ENCODE data around the gene SDHC. TPM values are rescaled to one million over a fixed set of nuclear protein-coding genes. Genes with fewer than 3 reads are reported as not detected.

The SDHC gene
- total and polyA plus RNA-seq, 2 of the 13 experiments (the other 11 are each of a cell fraction or from before 2014, with no cell fraction given) = 27.1 to 229 TPM

DNA sequence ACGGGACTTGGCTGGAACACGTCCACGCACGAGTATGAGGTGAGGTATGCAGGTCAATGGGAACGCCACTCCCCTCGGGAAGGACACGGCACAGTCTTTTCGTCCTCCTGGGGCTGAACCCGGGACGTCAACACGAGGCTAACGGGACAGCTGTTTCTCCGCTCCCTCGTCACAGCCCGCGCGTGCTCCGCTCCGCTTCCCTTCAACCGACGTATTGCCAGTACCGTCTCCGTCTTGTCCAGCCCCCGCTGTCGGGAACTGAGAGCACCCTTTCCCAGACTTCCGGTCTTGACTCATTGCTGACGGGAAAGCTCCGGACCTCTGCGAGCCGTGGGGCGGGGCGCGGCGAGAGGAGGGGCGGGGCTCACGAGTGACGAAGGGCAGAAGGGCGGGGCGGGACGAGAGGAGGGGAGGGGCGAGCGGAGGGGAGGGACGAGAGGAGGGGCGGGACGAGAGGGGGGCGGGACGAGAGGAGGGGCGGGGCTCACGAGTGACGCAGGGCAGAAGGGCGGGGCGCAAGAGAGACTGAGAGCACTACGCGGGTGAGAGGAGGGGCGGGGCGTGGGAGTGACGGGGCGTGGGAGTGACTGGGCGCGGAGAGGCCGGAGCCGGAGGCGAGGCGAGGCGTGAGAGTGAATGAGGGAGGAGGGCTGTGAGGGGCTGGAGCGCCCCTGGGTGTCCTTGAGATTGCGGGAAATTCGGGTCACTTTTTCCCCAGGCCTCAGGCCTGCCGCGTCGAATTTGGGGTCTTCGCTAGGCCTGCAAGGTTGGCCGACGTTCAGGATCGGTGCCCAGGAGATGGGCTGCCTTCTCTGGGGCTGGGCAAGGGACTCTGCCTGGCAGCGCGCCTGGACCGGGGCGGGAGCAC lies 75.7 kb downstream of the SDHC start (continued):
- TF ChIP-seq RNF2 (conservative IDR thresholded peaks at IDR 0.05; ENCODE audit: low read depth) (peak; percentile 79), ZNF263 (CRISPR knock-in tag; IDR thresholded peaks at IDR 0.05) (peak; percentile 38), RBM39 (IDR thresholded peaks at IDR 0.05; ENCODE audit: low read depth, low read length, poor library complexity, severe bottlenecking) (peak; percentile 46), ZNF224 (CRISPR knock-in tag; IDR thresholded peaks at IDR 0.05) (no peak), ZNF552 (CRISPR knock-in tag; IDR thresholded peaks at IDR 0.05; ENCODE audit: borderline replicate concordance) (0 out of 2 replicates have a peak, but pooled peaks have one; percentile 20), NRL (CRISPR knock-in tag; IDR thresholded peaks at IDR 0.05; ENCODE audit: borderline replicate concordance) (no peak), GABPA (IDR thresholded peaks at IDR 0.05; ENCODE audit: low read depth, low read length) (peak; percentile 57), GABPA (CRISPR knock-in tag; IDR thresholded peaks at IDR 0.05; ENCODE audit: low read depth) (peak; percentile 91), SRSF9 (IDR thresholded peaks at IDR 0.05; ENCODE audit: borderline replicate concordance, insufficient read depth, low read depth, low read length, poor library complexity, severe bottlenecking) (no peak), THYN1 (CRISPR knock-in tag; IDR thresholded peaks at IDR 0.05; ENCODE audit: borderline replicate concordance, low read depth) (no peak), MXI1 (IDR thresholded peaks at IDR 0.05; ENCODE audit: borderline replicate concordance, low read depth, low read length) (peak; percentile 63; the same call in 1 of the 3 replicates), MYC (CRISPR knock-in tag; IDR thresholded peaks at IDR 0.05; ENCODE audit: borderline replicate concordance) (peak; percentile 65; the same call in 1 of the 2 replicates), ZSCAN9 (CRISPR knock-in tag; IDR thresholded peaks at IDR 0.05; ENCODE audit: borderline replicate concordance) (0 out of 2 replicates have a peak, but pooled peaks have one; percentile 0), MAZ (IDR thresholded peaks at IDR 0.05; ENCODE audit: borderline replicate concordance, low read depth, low read length) (peak; percentile 58; the same call in 1 of the 2 replicates), MAZ (CRISPR knock-in tag; IDR thresholded peaks at IDR 0.05; ENCODE audit: low read depth) (peak; percentile 76), THAP11 (CRISPR knock-in tag; IDR thresholded peaks at IDR 0.05) (peak; percentile 72), ZNF333 (CRISPR knock-in tag; IDR thresholded peaks at IDR 0.05; ENCODE audit: borderline replicate concordance) (no peak), TEAD2 (CRISPR knock-in tag; IDR thresholded peaks at IDR 0.05) (no peak), WIZ (CRISPR knock-in tag; IDR thresholded peaks at IDR 0.05) (0 out of 2 replicates have a peak, but pooled peaks have one; percentile 47), SAP130 (CRISPR knock-in tag; IDR thresholded peaks at IDR 0.05; ENCODE audit: low read depth) (peak; percentile 91), CREM (IDR thresholded peaks at IDR 0.05) (peak; percentile 43; the same call in 1 of the 2 replicates), CREM (CRISPR knock-in tag; IDR thresholded peaks at IDR 0.05) (no peak), PHF8 (CRISPR knock-in tag; IDR thresholded peaks at IDR 0.05) (peak; percentile 86)
- TF ChIP-seq, protein P1, sequence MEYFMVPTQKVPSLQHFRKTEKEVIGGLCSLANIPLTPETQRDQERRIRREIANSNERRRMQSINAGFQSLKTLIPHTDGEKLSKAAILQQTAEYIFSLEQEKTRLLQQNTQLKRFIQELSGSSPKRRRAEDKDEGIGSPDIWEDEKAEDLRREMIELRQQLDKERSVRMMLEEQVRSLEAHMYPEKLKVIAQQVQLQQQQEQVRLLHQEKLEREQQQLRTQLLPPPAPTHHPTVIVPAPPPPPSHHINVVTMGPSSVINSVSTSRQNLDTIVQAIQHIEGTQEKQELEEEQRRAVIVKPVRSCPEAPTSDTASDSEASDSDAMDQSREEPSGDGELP (IDR thresholded peaks at IDR 0.05; ENCODE audit: borderline replicate concordance, low read depth) = peak; percentile 76; the same call in 1 of the 2 replicates
- TF ChIP-seq, protein P2, sequence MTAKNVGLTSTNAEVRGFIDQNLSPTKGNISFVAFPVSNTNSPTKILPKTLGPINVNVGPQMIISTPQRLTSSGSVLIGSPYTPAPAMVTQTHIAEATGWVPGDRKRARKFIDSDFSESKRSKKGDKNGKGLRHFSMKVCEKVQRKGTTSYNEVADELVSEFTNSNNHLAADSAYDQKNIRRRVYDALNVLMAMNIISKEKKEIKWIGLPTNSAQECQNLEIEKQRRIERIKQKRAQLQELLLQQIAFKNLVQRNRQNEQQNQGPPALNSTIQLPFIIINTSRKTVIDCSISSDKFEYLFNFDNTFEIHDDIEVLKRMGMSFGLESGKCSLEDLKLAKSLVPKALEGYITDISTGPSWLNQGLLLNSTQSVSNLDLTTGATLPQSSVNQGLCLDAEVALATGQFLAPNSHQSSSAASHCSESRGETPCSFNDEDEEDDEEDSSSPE (CRISPR knock-in tag; IDR thresholded peaks at IDR 0.05) = peak; percentile 52
- TF ChIP-seq, protein P3, sequence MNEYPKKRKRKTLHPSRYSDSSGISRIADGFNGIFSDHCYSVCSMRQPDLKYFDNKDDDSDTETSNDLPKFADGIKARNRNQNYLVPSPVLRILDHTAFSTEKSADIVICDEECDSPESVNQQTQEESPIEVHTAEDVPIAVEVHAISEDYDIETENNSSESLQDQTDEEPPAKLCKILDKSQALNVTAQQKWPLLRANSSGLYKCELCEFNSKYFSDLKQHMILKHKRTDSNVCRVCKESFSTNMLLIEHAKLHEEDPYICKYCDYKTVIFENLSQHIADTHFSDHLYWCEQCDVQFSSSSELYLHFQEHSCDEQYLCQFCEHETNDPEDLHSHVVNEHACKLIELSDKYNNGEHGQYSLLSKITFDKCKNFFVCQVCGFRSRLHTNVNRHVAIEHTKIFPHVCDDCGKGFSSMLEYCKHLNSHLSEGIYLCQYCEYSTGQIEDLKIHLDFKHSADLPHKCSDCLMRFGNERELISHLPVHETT (CRISPR knock-in tag; conservative IDR thresholded peaks at IDR 0.05) = 0 out of 2 replicates have a peak, but pooled peaks have one; percentile 43
